NCI-H2196 (cell line): Measurements from ENCODE around the gene EPS15.
"Not testable (repeated sequence)": the region's sequence is repeated elsewhere in the genome, so short reads cannot be mapped to it uniquely, and the experiment has no call there.

Experiments used
- DNase-seq: peaks from one replicate; lab custom pipeline; 2025; ENCODE audit not compliant: unreplicated experiment; lab: John Stamatoyannopoulos, UW

EPS15 gene

DNA sequence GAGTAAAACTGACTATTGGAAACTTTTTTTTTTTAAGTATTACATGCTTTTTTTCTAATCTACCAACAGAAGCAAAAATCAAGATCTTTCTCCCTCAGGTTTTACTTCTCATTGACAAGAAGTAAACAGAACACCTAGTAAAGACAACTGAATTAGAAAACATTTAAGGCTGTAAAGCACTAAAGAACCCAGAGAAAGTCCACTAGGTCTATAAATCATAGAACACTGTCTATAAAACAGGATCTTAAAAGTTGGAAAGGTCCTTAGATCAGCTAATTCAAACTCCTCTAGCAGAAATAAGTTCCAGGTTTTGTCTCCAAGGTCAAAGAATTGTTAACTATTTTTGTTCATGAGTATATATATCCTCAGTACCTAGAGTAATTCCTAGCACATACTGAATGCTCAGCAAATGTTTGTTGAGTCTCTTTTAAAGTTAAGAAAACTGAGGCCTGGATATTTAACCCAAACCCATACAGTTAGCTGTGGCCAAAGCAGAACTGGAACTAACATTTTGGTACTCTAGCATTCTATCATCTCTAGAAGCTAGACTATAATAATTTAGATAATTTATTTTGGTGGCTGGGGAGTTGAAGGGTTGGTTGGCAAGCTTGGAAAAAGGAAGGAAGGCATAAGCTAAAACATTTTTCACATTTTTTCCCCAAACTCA lies 3.0 kb downstream of the EPS15 start:
- no peak for DNase-seq

DNA sequence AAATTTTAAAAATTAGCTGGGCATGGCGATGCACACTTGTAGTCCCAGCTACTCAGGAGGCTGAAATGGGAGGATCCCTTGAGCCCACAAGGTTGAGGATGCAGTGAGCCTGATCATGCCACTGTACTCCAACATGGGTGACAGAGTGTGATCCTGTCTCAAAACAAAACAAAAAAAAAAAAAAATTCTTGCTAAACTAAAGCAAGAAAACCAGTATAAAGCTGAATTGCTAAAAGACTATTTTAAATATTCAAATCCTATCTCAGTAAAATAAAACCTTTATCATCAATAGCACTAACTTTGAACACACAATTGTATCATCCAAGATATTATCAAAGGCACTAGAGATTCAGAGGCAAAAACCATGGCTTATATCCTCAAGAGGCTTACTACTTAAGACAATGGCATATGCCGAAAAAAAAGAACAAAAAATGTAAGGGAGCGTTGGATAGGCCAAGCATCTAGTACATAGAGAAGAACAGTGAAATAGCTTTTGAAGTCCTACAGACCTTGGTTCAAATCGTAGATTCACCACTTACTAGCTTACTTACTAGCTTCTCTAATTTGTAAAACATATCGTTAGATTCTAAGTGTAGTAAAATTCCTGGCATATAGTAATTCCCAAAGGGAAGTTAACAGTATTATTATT lies 3.6 kb downstream of the EPS15 start:
- no peak for DNase-seq

DNA sequence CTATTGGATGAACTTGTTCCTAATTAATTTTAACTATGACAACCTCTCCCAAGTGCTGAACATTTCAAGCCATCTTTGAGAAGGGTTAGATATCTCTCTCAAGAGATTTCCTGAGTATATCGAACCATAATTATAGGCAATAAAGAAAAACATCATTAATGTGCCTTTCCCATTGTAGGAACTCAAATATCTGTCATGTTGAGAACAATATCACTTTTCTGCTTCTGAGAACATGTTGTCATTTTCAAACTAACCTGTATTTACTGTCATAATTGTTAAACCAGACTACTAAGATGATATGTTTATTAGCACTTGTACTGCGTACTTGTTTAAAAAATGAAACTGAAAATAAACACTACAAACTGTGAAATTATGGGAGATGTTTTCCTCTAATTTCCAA lies 4.3 kb downstream of the EPS15 start:
- no peak for DNase-seq

DNA sequence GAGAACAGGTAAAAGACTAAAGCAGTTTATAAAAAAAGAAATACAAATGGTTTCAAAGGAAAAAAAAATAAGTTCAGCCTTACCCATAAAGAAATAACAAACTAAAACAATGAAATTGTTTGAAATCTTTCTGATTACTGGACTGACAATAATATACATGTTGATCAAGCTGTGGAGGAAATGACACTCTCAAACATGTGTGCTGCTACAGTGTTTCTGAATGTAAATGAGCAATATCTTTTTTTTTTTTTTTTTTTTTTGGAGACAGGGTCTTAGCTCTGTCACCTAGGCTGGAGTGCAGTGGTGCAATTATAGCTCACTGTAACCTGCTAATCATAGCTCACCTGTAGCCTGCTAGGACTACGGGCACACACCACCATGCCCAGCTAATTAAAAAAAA lies 6.5 kb downstream of the EPS15 start:
- DNase-seq, result no peak

DNA sequence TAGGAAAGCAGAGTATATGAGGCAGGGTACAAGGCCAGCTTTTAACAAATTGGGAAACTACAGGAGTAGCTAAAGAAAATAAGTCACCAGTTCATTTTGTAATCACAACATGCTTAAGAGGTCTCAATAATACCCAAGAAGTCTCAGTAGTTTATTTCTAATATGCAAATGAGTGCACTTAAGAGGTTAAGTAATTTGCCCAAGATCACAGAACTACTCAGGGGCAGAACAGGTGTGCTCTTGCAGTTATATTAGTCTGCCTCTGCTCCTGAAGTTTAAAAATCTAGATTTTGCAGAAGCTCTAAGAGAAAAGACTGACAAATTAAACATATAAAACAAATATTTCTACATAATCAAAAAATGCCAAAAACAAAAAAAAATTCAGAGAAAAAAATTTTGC lies 6.9 kb downstream of the EPS15 start:
- no peak for DNase-seq

DNA sequence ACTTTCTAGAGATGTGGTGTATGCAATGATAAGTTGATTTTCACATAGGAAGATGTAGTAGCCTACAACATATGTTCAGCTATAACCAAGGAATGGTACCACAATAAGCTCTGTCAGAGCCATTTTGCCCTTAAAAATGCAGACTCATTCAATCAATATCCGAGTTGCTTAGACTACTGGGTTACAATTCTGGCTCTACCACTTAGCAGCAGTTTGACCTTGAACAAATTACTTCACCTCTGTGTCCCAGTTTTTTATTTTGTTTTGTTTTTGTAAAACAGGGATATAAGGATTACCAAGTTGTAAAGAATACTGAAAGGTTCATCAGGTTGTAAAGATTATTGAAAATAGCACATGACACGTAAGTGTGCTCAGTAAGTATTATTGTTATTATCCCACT lies 9.3 kb downstream of the EPS15 start:
- no peak for DNase-seq

DNA sequence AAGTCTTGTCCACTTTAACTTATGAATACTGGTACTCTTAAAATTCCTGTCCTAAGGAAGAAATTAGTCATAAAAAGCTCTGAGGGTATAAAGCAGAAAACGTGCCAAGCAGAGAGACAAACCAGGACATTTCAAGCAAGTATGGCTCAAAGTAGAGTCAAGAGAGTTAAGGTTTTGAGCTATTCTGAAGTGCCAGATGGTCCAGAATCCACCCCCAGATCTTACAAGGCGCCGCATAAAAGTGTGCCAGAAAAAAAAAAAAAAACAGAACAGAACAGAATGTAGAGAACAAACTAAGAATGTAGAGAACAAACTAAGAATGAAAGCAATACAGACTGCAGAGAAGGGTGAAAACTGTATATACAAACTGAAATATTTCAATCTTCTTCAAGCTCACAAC lies 12.5 kb downstream of the EPS15 start:
- DNase-seq, result no peak

DNA sequence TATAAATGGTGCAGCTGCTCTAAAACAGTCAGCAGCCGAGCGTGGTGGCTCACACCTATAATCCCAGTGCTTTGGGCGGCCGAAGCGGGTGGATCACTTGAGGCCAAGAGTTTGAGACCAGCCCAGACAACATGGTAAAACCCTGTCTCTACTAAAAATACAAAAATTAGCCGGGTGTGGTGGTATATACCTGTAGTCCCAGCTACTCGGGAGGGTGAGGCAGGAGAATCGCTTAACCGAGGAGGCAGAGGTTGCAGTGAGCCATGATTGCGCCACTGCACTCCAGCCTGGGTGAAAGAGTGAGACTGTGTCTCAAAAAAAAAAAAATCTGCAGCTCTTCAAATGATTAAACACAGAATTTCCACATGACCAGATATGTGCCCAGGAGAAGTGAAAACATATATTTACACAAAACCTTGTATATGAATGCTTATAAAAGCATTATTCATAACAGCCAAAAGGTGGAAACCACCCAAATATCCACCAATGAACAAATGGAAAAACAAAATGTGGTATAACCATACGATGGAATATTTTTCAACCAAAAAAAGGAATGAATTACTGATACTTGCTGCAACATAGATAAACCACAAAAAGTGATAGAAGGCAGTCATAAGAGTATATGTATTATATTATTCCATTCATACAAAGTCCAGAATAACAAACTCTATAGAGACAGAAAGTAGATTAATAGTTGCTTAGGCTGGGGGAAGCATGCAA lies 14.1 kb downstream of the EPS15 start:
- no peak for DNase-seq

DNA sequence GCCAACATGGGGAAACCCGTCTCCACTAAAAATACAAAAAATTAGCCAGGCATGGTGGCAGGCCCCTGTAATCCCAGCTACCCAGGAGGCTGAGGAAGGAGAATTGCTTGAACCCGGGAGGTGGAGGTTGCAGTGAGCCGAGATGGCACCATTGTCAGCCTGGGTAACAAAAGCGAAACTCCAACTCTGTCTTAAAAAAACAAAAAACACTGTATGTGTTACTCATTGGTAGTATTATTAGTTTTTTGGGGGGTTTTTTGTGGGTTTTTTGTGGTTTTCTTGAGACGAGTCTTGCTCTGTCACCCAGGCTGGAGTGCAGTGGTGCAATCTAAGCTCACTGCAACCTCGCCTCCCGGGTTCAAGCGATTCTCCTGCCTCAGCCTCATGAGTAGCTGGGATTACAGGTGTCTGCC lies 17.8 kb downstream of the EPS15 start:
- not testable (repeated sequence) for DNase-seq

DNA sequence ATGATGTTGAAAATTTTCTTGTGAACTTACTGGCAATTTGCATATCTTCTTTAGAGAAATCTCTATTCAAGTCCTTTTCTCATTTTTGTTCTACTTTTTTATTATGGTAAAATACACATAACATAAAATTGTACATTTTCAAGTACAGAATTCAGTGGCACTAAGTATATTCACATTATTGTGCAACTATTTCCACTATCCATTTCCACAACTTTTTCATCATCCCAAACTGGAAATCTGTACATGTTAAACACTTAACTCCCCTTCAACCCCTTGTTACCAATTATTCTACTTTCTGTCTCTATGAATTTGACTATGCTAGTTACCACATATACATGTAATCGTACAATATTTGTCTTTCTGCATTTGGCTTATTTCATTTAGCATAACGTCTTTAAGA lies 19.4 kb downstream of the EPS15 start:
- DNase-seq, result no peak

DNA sequence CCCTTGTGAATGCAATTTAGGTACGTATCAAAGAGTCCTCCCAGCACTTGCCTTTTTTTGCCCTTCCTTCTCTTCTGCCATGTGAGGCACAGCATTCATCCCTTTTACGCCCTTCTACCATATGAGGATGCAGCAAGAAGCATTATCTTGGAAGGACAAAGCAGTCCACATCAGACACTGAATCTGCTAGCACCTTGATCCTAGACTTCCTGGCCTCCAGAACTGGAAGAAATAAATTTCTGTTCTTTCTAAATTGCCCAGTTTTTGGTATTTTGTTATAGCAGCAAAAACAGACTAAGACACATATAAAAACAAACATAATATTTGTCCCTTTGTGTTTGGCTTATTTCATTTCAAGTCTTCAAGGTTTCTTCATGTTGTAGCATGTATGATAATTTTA lies 20.1 kb downstream of the EPS15 start:
- no peak for DNase-seq

DNA sequence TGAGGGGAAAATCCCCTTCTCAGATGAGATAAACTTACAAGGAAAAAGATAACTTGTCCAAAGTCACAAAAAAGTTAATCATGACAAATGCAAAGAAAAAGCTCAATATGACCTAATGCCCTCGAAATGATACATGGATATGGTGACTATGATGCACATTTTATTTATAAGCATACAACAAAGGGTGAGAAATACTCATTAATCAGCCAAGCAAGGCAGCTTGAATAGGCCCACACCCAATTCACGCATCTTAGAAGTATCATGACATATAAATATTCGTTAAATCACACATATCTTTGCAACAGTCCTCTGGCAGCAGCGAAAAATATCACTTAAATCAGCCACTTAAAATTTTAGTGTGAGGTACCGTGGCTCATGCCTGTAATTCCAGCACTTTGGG lies 21.7 kb downstream of the EPS15 start:
- no peak for DNase-seq

DNA sequence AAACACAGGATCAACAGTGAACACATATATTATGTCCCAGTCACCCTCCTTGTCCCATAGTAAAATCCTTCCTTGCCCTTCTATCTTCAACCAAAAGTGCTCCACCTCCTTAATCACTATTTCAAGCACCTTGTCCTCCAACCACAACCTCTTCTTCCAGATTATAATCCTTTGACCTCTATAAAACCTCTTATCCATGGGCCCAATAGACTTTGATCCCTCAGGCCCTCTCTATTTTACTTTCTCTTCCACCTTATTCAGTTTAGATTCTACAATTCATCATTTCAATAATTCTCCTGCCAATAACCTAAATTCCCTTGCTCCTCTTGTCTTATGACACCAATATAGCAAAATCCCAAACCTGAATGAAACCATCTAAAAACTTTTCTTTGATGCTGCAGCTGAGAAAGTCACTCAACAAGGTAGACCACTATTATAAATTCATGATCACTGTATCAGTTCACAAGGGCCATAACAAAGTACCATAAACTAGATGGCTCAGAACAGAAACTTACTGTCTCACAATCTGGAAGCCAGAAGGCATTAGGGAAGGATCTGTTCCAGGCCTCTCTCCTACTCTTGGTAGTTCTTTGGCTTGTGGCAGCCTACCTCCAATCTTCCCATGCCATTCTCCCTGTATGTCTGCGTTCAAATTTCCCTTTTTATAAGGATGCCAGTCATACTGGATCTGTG lies 24.8 kb downstream of the EPS15 start:
- no peak for DNase-seq

DNA sequence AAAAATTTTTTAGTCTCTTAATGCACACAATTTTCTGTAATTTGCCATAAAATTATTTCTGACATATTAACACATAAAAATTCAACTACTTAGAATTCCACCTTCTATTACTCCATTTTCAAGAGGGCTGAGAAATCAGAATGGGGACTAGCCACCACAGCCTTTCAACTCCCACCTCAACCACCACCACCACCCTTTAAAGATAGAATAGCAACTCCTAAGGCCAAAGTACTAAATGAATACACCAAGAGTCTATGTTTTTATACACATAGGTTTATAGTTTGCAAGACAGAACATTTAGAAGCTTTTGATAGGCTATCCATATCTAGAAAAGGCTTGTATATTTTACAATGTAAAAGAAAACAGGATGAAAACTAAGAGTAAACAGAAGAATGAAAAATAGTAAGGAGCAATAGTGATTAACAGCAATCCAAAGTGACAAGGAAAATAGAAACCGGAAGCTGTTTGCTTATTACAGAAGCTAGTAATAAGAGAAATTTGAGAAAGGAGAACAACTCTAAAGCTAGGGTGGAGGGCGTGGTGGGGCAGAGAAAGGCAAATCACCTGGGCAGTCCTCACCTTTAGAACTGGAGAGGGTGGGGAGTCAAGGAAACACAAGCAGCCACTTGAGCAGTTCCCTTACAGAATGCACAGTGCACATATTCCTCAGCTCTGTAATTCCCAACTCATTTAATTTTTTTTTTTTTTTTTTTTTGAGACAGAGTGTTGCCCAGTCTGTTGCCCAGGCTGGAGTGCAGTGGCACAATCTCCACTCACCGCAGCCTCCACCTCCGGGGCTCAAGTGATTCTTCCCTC lies 27.7 kb downstream of the EPS15 start:
- peak; percentile 18 for DNase-seq

DNA sequence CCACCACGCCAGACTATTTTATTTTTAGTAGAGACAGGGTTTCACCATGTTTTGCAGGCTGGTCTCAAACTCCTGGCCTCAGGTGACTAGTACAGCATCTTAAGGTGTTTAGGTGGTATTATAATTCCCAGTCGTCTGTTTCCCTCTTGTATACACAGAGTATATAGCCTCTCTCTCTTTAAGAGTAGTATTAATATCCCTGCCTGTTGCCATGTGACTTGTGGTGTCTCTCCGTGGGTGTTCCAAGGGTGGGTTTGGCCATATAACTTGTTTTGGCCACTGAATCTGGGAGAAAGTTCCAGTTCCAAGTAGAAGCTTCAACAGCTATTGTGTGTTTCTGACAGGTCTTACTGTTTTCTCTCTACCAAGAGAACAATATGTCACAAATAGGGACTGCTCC lies 29.6 kb downstream of the EPS15 start:
- DNase-seq, result no peak

DNA sequence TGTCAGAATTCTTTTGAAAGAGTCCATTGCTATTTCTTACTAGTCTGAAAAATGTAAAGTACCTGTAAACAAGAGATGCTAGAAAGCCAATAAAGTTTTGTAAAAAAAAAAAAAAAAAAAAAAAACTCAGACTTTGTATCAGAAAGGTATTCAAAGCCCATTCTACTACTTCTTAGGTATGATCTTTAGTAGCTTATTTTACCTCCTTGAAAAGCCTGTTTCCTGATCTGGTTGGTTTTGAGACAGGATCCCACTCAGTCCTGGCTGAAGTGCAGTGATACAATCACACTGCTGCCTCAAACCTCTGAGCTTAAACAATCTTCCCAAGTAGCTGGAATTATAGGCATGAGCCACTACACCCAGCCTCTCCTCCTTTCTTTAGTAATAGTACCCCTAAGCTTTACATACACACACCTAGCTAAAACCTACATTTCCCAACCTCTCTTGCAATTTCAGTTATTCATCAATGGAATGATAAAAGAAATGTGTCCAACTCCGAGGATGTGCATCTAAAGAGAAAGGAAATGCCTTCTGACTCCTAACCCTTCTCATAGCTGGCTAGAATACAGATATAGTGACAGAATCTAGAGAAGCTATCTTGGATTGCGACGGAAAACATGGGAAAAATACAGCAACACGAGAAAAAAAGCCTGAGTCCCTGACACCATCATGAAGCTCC lies 30.6 kb downstream of the EPS15 start:
- no peak for DNase-seq

DNA sequence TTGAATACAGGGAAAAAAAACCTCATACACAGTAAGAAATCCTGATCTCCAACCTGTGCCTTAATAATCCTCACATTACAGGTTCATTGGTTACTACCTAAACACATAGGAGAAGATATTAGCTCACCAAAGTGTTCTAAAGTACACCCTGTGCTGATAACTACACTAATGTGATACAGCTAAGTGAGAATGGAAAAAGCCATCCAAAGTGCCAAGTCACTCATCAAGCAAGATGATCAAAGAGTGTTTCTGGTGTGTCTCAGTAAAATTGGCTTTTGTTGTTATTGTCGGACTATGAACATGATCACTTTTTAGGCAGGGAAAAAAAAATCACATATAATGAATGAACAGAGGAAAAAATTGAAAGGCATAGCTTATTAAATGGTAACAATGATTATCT lies 31.4 kb downstream of the EPS15 start:
- no peak for DNase-seq

DNA sequence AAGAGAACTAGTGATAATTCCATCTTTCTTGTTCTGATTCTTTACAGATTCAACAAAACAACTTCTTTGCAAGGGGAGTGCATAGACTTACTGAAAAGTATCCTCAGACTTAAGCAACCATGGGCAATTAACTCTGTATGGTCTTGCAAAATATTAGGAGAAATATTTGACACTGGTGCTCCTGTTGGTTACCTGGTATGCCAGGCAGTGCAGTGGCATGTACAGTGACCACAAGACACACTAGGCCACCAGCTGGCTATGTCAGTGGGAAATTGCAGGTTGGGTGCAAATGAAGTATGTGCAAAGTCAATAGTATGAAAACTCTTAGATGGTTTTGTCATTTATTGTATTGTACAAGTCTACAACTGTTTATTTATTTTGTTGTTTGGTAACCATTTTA lies 34.5 kb downstream of the EPS15 start:
- DNase-seq, result no peak

DNA sequence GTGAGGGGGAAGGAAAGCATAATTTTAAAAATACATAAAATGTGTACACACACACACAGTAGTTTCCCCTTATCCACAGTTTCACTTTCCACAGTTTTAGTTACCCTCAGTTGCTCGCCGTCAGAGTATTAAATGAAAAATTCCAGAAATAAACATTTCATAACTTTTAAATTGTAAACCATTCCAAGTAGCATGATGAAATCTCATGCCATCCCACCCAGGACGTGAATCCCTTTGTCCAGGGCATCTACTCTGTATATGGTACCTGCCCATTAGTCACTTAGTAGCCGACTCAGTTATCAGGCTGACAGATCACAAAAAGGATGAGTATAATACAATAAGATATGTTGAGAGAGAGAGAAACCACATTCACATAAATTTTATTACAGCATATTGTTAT lies 36.2 kb downstream of the EPS15 start:
- no peak for DNase-seq

DNA sequence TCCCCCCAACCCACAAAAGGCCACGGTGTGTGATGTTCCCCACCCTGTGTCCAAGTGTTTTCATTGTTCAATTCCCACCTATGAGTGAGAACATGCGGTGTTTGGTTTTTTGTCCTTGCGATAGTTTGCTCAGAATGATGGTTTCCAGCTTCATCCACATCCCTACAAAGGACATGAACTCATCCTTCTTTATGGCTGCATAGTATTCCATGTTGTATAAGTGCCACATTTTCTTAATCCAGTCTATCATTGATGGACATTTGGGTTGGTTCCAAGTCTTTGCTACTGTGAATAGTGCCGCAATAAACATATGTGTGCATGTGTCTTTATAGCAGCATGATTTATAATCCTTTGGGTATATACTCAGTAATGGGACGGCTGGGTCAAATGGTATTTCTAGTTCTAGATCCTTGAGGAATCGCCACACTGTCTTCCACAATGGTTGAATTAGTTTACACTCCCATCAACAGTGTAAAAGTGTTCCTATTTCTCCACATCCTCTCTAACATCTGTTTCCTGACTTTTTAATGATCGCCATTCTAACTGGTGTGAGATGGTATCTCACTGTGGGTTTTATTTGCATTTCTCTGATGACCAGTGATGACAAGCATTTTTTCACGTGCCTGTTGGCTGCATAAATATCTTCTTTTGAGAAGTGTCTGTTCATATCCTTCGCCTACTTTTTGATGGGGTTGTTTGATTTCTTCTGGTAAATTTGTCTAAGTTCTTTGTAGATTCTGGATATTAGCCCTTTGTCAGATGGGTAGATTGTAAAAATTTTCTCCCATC lies 44.0 kb downstream of the EPS15 start:
- not testable (repeated sequence) for DNase-seq
